ENCODE data around the gene TCF7L2.

GRCh38 chr10:113135025-113135424 is 185.0 kb downstream of the TCF7L2 start:
- TF ChIP-seq GATA2 (IDR thresholded peaks at IDR 0.05; ENCODE audit: low read depth, low read length) (no peak), GATA3 (IDR thresholded peaks at IDR 0.05; ENCODE audit: low read depth, low read length) (no peak)

Measured in SH-SY5Y (cell line).